Hepatic stellate cell (primary cell): ENCODE results near the gene SGO2.
"Not testable (repeated sequence)": the region's sequence is repeated elsewhere in the genome, so short reads cannot be mapped to it uniquely, and the experiment has no call there.

Source experiments
- DNase-seq: peaks from one replicate; pipeline ENCODE4 v3.0.0; 2011; ENCODE audit warnings: low spot score

Gene SGO2

GRCh38 chr2:200525066-200525465, 941 bp upstream of the SGO2 start:
- no peak for DNase-seq

GRCh38 chr2:200525551-200525881, 491 bp upstream of the SGO2 start:
- no peak for DNase-seq

GRCh38 chr2:200528228-200528627, 2.2 kb downstream of the SGO2 start:
- no peak for DNase-seq

- DNase-seq = no peak
Measured at GRCh38 chr2:200533754-200534153, 7.7 kb downstream of the SGO2 start.

- DNase-seq = no peak
Measured at GRCh38 chr2:200534572-200534971, 8.6 kb downstream of the SGO2 start.

GRCh38 chr2:200538139-200538538, 12.1 kb downstream of the SGO2 start:
- no peak for DNase-seq

GRCh38 chr2:200540793-200541192, 14.8 kb downstream of the SGO2 start:
- DNase-seq = no peak

GRCh38 chr2:200566596-200566995, 40.6 kb downstream of the SGO2 start:
- DNase-seq = not testable (repeated sequence)

GRCh38 chr2:200567932-200568331, 41.9 kb downstream of the SGO2 start:
- DNase-seq = no peak

- no peak for DNase-seq
Measured at GRCh38 chr2:200575957-200576356, 50.0 kb downstream of the SGO2 start.

GRCh38 chr2:200577027-200577426, 51.0 kb downstream of the SGO2 start:
- no peak for DNase-seq

GRCh38 chr2:200578778-200579177, 52.8 kb downstream of the SGO2 start:
- peak; percentile 6 for DNase-seq

GRCh38 chr2:200584639-200585038, 58.6 kb downstream of the SGO2 start:
- DNase-seq = no peak

- DNase-seq = no peak
Measured at GRCh38 chr2:200585340-200585729, 59.3 kb downstream of the SGO2 start.

GRCh38 chr2:200585730-200586643, 60.0 kb downstream of the SGO2 start, which contains the start of gene AOX1:
Gene AOX1, plus strand, starts transcription at chr2:200586014. Its CDS starts 95 bp downstream, at chr2:200586109.
- peak; percentile 31 for DNase-seq

GRCh38 chr2:200586644-200586975, 60.6 kb downstream of the SGO2 start:
- no peak for DNase-seq

GRCh38 chr2:200587007-200587616, 61.1 kb downstream of the SGO2 start:
- no peak for DNase-seq

GRCh38 chr2:200588076-200588678, 62.2 kb downstream of the SGO2 start:
- no peak for DNase-seq

GRCh38 chr2:200590090-200590489, 64.1 kb downstream of the SGO2 start:
- DNase-seq = no peak

- no peak for DNase-seq
Measured at GRCh38 chr2:200591308-200591707, 65.3 kb downstream of the SGO2 start.

GRCh38 chr2:200592406-200593075, 66.5 kb downstream of the SGO2 start:
- DNase-seq = no peak

GRCh38 chr2:200593905-200594304, 67.9 kb downstream of the SGO2 start:
- DNase-seq = no peak

GRCh38 chr2:200595913-200596312, 69.9 kb downstream of the SGO2 start:
- no peak for DNase-seq
